Measurements from ENCODE around the gene C1orf122. TPM values are rescaled to one million over a fixed set of nuclear protein-coding genes. Genes with fewer than 3 reads are reported as not detected.
"Not testable (repeated sequence)": the region's sequence is repeated elsewhere in the genome, so short reads cannot be mapped to it uniquely, and the experiment has no call there.

Gene C1orf122
- total and polyA plus RNA-seq, 4 donors: 4.5 to 45.1 (median 18.2) TPM

DNA sequence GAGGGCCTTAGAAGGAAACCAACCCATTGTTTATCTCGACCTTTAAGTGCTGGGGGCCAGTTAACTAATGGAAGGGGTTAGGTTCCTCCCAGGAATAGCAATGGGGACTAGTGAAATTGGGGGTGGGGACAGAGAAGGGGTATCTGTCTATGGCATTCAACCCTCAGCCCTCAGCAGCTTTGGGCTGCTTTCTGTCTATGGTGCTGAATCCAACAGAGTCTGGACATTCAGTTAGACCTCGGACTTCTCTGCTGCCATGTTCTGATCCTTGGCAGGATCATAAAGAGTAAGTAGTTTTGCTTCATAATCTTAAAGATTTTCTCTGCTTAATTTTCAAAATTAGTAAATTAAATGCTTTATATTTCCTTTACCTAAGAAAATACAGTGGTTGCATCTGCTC lies 40.1 kb upstream of the C1orf122 start:
- 30% methylated on average over 2 of the region's 2 CpGs for WGBS
- H3K9ac ChIP-seq (ENCODE audit: low read depth in 1 of 2, low read length in 2 of 2): no peak overlapping the region
- H3K27me3 ChIP-seq (ENCODE audit: control insufficient read depth in 4 of 4, insufficient read depth in 4 of 4, low read length in 3 of 4): peaks cover 0 to 19% (median 8%) of the 10 kb centered on the region in 4 donors

DNA sequence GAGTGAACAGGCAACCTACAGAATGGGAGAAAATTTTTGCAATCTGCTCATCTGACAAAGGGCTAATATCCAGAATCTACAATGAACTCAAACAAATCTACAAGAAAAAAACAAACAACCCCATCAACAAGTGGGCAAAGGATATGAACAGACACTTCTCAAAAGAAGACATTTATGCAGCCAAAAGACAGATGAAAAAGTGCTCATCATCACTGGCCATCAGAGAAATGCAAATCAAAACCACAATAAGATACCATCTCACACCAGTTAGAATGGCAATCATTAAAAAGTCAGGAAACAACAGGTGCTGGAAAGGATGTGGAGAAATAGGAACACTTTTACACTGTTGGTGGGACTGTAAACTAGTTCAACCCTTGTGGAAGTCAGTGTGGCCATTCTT lies 36.1 kb upstream of the C1orf122 start:
- not testable (repeated sequence) for H3K4me3 ChIP-seq (ENCODE audit: low read depth in 1 of 3, low read length in 3 of 3); H3K9ac ChIP-seq (ENCODE audit: low read depth in 1 of 2, low read length in 2 of 2); DNase-seq (ENCODE audit: low spot score); H3K27me3 ChIP-seq (ENCODE audit: control insufficient read depth in 4 of 4, insufficient read depth in 4 of 4, low read length in 3 of 4); H3K27ac ChIP-seq (ENCODE audit: low read depth in 1 of 2, low read length in 2 of 2); H3K9me3 ChIP-seq (ENCODE audit: control insufficient read depth in 4 of 4, low read length in 3 of 4); H3K4me1 ChIP-seq (ENCODE audit: control insufficient read depth in 4 of 4, insufficient read depth in 4 of 4, low read length in 3 of 4); H3K36me3 ChIP-seq (ENCODE audit: control insufficient read depth in 4 of 4, insufficient read depth in 3 of 4, low read depth in 1 of 4, low read length in 3 of 4)

More for the DNA sequence above, 40.1 kb upstream of the C1orf122 start:
- Histone ChIP-seq H3K36me3 (ENCODE audit: control insufficient read depth in 4 of 4, insufficient read depth in 3 of 4, low read depth in 1 of 4, low read length in 3 of 4) (no peaks in the 10 kb centered on the region), H3K27ac (ENCODE audit: low read depth in 1 of 2, low read length in 2 of 2) (no peak overlapping the region), H3K4me3 (ENCODE audit: low read depth in 1 of 3, low read length in 3 of 3) (no peak overlapping the region), H3K9me3 (ENCODE audit: control insufficient read depth in 4 of 4, low read length in 3 of 4) (peaks cover 0 to 3% (median 0%) of the 10 kb centered on the region in 4 donors), H3K4me1 (ENCODE audit: control insufficient read depth in 4 of 4, insufficient read depth in 4 of 4, low read length in 3 of 4) (peaks cover 0 to 3% (median 0%) of the 10 kb centered on the region in 4 donors)
- no peak for TF ChIP-seq HNF4A (conservative IDR thresholded peaks at IDR 0.05)
- TF ChIP-seq, protein P1, sequence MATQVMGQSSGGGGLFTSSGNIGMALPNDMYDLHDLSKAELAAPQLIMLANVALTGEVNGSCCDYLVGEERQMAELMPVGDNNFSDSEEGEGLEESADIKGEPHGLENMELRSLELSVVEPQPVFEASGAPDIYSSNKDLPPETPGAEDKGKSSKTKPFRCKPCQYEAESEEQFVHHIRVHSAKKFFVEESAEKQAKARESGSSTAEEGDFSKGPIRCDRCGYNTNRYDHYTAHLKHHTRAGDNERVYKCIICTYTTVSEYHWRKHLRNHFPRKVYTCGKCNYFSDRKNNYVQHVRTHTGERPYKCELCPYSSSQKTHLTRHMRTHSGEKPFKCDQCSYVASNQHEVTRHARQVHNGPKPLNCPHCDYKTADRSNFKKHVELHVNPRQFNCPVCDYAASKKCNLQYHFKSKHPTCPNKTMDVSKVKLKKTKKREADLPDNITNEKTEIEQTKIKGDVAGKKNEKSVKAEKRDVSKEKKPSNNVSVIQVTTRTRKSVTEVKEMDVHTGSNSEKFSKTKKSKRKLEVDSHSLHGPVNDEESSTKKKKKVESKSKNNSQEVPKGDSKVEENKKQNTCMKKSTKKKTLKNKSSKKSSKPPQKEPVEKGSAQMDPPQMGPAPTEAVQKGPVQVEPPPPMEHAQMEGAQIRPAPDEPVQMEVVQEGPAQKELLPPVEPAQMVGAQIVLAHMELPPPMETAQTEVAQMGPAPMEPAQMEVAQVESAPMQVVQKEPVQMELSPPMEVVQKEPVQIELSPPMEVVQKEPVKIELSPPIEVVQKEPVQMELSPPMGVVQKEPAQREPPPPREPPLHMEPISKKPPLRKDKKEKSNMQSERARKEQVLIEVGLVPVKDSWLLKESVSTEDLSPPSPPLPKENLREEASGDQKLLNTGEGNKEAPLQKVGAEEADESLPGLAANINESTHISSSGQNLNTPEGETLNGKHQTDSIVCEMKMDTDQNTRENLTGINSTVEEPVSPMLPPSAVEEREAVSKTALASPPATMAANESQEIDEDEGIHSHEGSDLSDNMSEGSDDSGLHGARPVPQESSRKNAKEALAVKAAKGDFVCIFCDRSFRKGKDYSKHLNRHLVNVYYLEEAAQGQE (IDR thresholded peaks at IDR 0.05): no peak
- TF ChIP-seq NR2F2 (IDR thresholded peaks at IDR 0.05): no peak
- no peak for TF ChIP-seq FOXA1 (IDR thresholded peaks at IDR 0.05)
- no peak for TF ChIP-seq JUND (IDR thresholded peaks at IDR 0.05)
- TF ChIP-seq HNF4G (IDR thresholded peaks at IDR 0.05): no peak
- no peak for TF ChIP-seq FOXA2 (IDR thresholded peaks at IDR 0.05)
- no peak for TF ChIP-seq RAD21 (IDR thresholded peaks at IDR 0.05)
- TF ChIP-seq, protein P2, sequence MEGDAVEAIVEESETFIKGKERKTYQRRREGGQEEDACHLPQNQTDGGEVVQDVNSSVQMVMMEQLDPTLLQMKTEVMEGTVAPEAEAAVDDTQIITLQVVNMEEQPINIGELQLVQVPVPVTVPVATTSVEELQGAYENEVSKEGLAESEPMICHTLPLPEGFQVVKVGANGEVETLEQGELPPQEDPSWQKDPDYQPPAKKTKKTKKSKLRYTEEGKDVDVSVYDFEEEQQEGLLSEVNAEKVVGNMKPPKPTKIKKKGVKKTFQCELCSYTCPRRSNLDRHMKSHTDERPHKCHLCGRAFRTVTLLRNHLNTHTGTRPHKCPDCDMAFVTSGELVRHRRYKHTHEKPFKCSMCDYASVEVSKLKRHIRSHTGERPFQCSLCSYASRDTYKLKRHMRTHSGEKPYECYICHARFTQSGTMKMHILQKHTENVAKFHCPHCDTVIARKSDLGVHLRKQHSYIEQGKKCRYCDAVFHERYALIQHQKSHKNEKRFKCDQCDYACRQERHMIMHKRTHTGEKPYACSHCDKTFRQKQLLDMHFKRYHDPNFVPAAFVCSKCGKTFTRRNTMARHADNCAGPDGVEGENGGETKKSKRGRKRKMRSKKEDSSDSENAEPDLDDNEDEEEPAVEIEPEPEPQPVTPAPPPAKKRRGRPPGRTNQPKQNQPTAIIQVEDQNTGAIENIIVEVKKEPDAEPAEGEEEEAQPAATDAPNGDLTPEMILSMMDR (IDR thresholded peaks at IDR 0.05; ENCODE audit: low read depth, low read length, missing input control): no peak
- no peak for TF ChIP-seq GABPA (IDR thresholded peaks at IDR 0.05 in 1 of 2, conservative IDR thresholded peaks at IDR 0.05 in 1 of 2)
- TF ChIP-seq, protein P3, sequence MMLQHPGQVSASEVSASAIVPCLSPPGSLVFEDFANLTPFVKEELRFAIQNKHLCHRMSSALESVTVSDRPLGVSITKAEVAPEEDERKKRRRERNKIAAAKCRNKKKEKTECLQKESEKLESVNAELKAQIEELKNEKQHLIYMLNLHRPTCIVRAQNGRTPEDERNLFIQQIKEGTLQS (IDR thresholded peaks at IDR 0.05): no peak
- TF ChIP-seq TAF1 (conservative IDR thresholded peaks at IDR 0.05): no peak
- TF ChIP-seq, protein P4, sequence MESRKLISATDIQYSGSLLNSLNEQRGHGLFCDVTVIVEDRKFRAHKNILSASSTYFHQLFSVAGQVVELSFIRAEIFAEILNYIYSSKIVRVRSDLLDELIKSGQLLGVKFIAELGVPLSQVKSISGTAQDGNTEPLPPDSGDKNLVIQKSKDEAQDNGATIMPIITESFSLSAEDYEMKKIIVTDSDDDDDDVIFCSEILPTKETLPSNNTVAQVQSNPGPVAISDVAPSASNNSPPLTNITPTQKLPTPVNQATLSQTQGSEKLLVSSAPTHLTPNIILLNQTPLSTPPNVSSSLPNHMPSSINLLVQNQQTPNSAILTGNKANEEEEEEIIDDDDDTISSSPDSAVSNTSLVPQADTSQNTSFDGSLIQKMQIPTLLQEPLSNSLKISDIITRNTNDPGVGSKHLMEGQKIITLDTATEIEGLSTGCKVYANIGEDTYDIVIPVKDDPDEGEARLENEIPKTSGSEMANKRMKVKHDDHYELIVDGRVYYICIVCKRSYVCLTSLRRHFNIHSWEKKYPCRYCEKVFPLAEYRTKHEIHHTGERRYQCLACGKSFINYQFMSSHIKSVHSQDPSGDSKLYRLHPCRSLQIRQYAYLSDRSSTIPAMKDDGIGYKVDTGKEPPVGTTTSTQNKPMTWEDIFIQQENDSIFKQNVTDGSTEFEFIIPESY (IDR thresholded peaks at IDR 0.05): no peak
- no peak for TF ChIP-seq YY1 (IDR thresholded peaks at IDR 0.05)
- no peak for TF ChIP-seq RXRA (IDR thresholded peaks at IDR 0.05)
- no peak for TF ChIP-seq EGR1 (IDR thresholded peaks at IDR 0.05; ENCODE audit: low read depth in 2 of 2)
- DNase-seq (ENCODE audit: low spot score): no peak
